Measurements from ENCODE around the gene FBN3. TPM values are rescaled to one million over a fixed set of nuclear protein-coding genes. Genes with fewer than 3 reads are reported as not detected.
"Not testable (repeated sequence)": the region's sequence is repeated elsewhere in the genome, so short reads cannot be mapped to it uniquely, and the experiment has no call there.

The FBN3 gene
- total and polyA plus RNA-seq, 5 donors, result not detected

DNA sequence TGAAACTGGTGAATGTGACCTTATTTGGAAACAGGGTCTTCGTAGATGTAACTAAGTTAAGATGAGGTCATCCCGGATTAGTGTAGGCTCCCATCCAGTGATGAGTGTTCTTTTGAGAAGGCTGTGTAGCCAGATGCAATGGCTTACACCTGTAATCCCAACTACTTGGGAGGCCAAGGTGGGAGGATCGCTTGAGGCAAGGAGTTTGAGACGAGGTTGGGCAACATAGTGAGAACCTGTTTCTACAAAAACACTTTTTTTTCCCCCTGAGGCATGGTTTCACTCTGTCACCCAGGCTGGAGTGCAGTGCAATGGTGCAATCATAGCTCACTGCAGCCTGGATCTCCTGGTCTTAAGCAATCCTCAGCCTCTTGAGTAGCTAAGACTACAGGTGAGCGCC lies 36.4 kb downstream of the FBN3 start:
- Histone ChIP-seq H3K27ac (ENCODE audit: low read length) (no peak overlapping the region), H3K27me3 (ENCODE audit: control insufficient read depth, insufficient read depth) (no peaks in the 10 kb centered on the region), H3K4me1 (ENCODE audit: control insufficient read depth, insufficient read depth, low read length) (no peaks in the 10 kb centered on the region), H3K4me3 (ENCODE audit: low read length) (no peak overlapping the region), H3K9me3 (ENCODE audit: control insufficient read depth, low read length) (no peaks in the 10 kb centered on the region)
- intact Hi-C loops (cut with DNase I), result no loop called here
- DNase-seq (no peak), ATAC-seq (no peak)
- WGBS, result 70% methylated on average over 5 of the region's 5 CpGs

DNA sequence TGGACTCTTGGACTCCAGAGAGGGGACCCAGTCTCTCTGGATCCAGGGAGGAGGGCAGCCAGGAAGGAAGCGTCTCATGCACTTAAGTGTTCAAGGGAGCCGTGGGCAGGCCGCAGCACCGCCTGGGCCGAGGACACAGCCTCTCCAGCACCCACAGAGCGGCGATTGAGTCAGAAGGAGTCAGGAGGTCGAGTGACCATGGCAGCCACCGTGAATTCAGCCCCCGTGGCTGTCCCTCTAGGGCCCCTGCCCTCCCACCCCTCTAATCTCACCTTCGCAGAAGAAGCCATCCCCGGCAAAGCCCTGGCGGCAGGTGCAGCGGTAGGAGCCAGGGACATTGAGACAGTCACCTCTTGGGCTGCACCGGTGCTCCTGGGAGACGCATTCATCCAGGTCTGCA lies 38.0 kb downstream of the FBN3 start:
- 87% methylated on average over 16 of the region's 16 CpGs for WGBS
- Histone ChIP-seq H3K4me3 (ENCODE audit: low read length) (no peak overlapping the region), H3K9me3 (ENCODE audit: control insufficient read depth, low read length) (no peaks in the 10 kb centered on the region), H3K27ac (ENCODE audit: low read length) (no peak overlapping the region), H3K4me1 (ENCODE audit: control insufficient read depth, insufficient read depth, low read length) (no peaks in the 10 kb centered on the region), H3K27me3 (ENCODE audit: control insufficient read depth, insufficient read depth) (no peaks in the 10 kb centered on the region)
- no peak for ATAC-seq
- intact Hi-C loops (cut with DNase I), result no loop called here
- DNase-seq, result no peak

DNA sequence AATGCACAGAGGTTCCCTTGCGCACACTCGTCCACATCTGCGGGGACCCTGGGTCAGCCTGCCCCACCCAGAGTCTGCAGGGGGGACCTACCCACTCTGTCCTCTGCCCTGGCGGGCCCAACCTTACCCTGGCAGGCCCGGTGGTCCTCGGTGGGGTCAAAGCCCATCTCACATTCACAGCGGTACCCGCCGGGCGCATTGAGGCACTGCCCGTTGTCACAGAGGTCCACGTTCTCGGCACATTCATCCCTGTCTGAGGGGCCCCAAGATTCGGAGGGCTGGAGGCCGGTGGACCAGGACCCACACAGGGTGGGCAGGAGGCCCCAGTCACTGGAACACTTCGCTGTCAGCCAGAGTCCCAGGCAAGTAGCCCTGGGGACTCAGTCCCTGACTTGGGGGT lies 38.5 kb downstream of the FBN3 start:
- WGBS, result 94% methylated on average over 16 of the region's 16 CpGs
- no peaks in the 10 kb centered on the region for H3K9me3 ChIP-seq (ENCODE audit: control insufficient read depth, low read length)
- H3K27ac ChIP-seq (ENCODE audit: low read length), result no peak overlapping the region
- H3K4me1 ChIP-seq (ENCODE audit: control insufficient read depth, insufficient read depth, low read length), result no peaks in the 10 kb centered on the region
- DNase-seq (no peak), ATAC-seq (peak in 1 of 2 donors; percentile 27)
- intact Hi-C loops (cut with DNase I), result no loop called here
- no peaks in the 10 kb centered on the region for H3K27me3 ChIP-seq (ENCODE audit: control insufficient read depth, insufficient read depth)
- H3K4me3 ChIP-seq (ENCODE audit: low read length), result no peak overlapping the region

DNA sequence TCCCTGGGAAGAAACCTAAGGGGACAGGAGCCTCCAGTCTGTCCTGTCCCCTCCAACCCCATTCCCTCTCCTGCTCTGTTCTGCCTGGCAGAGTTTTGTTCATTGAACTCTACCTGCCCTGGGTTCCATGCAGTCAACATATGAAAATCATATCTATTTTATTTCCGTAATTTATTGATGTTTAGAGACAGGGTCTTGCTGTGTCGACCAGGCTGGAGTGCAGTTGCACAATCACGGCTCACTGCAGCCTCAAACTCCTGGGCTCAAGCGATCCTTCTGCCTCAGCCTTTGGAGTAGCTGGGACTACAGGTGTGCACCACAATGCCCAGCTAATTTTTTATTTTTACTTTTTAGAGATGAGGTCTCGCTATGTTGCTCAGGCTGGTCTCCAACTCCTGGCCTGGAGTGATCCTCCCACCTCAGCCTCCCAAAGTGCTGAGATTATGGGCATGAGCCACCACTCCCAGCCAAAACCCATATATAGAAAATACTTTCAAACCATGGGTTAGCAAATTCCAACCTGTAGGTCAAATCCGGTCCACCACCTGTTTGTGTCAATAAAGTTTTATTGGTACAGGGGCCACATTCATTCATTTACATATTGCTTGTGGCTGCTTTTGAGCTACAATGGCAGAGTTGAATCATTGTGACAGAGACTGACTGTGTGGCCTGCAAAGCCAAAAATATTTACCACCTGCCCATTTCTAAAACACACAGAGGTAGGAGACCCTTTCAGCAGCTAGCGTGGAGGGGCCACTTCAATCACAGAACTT lies 39.3 kb downstream of the FBN3 start:
- DNase-seq, result no peak
- intact Hi-C loops (cut with DNase I), result no loop called here
- WGBS, result 78% methylated on average over 7 of the region's 7 CpGs

DNA sequence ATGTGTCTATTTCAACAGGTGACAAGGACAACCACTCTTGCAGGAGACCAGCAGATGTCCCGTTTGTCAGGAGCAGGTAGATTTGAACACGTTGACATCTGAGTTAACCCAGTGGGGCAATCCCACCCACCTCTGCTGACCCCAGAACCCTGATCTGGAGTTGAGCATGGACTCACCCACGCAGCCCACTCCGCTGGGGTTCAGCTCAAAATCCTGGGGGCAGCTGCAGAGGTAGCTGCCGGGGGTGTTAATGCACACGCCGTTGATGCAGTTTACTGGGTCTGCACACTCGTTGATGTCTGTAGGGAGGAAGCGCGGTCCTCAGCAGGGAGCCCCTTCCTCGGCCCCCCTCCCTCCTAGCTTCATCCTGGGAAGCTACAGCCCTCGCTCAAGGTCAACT lies 39.9 kb downstream of the FBN3 start:
- DNase-seq (no peak), ATAC-seq (no peak)
- Histone ChIP-seq H3K9me3 (ENCODE audit: control insufficient read depth, low read length) (no peaks in the 10 kb centered on the region), H3K27me3 (ENCODE audit: control insufficient read depth, insufficient read depth) (no peaks in the 10 kb centered on the region), H3K4me3 (ENCODE audit: low read length) (no peak overlapping the region), H3K4me1 (ENCODE audit: control insufficient read depth, insufficient read depth, low read length) (no peaks in the 10 kb centered on the region), H3K27ac (ENCODE audit: low read length) (no peak overlapping the region)
- 72% methylated on average over 12 of the region's 12 CpGs for WGBS
- intact Hi-C loops (cut with DNase I), result no loop called here

More for the DNA sequence above, 39.3 kb downstream of the FBN3 start:
- ATAC-seq, result no peak
- Histone ChIP-seq H3K27me3 (ENCODE audit: control insufficient read depth, insufficient read depth) (no peaks in the 10 kb centered on the region), H3K9me3 (ENCODE audit: control insufficient read depth, low read length) (no peaks in the 10 kb centered on the region), H3K4me3 (ENCODE audit: low read length) (no peak overlapping the region), H3K4me1 (ENCODE audit: control insufficient read depth, insufficient read depth, low read length) (no peaks in the 10 kb centered on the region), H3K27ac (ENCODE audit: low read length) (no peak overlapping the region)

DNA sequence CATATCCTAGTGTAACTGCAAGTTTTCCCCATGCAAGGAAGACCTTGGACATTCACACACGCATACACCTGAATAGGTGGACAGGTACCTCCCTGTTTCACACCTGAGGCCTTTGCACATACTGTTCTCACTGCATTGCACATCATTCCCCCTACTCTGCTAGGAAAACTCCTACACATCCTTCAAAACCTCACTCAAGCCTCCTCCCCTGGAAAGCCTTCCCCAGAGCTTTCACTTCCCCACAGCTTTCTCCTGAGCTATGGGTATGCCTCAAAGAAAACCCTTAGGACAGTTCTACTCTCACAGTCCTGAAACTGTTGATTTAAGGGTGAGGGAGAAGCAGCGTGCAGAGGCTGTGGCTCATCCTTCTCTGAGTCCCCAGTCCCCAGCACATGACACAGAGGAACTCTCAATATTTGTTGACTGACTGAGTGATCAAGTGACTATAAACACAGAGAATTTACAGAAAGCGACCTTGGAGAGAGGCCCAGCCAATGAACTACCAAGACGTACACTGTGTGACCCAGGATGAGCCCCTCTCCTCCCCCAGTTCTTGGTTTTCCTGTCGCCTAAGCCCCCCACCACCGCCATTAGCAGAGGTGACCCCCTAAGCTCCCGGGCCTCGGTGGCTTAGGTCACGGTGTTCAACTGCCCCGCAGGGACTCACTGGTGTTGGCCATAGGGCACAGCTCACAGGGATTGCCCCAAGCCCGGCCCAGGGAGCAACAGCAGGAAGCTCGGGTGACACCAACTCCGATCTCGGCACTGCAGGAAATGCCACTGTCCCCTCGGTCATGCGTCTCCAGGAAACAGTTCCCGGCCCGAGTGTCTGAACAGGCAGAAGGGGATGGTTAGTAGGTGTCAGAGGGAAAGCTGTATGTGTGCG lies 40.6 kb downstream of the FBN3 start:
- H3K4me3 ChIP-seq (ENCODE audit: low read length), result no peak overlapping the region
- H3K27me3 ChIP-seq (ENCODE audit: control insufficient read depth, insufficient read depth), result no peaks in the 10 kb centered on the region
- intact Hi-C loops (cut with DNase I), result no loop called here
- no peak for DNase-seq
- ATAC-seq, result no peak
- no peaks in the 10 kb centered on the region for H3K9me3 ChIP-seq (ENCODE audit: control insufficient read depth, low read length)
- H3K27ac ChIP-seq (ENCODE audit: low read length), result no peak overlapping the region
- 69% methylated on average over 19 of the region's 19 CpGs for WGBS
- H3K4me1 ChIP-seq (ENCODE audit: control insufficient read depth, insufficient read depth, low read length), result no peaks in the 10 kb centered on the region

DNA sequence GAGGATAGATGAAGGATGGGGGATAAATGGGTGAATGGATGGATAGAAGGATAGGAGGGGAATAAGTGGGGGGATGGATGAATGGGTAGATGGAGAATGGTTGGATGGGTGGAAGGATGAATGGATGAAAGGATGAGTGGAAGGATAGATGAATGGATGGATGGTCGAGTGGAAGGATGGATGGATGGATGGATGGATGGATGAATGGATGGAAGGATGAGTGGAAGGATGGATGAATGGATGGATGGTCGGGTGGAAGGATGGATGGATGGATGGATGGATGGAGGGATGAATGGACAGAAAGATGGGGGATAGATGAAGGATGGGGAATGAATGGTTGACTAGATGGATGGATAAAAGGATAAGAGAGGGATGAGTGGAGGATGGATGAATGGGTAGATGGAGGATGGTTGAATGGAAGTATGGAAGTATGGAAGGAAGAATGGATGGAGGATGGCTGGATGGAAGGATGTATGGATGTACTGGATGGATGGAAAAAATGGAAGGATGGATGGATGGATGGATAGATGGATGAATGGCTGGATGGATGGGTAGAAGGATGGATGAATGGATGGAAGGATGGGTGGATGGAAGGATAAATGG lies 42.0 kb downstream of the FBN3 start:
- Histone ChIP-seq H3K4me1 (ENCODE audit: control insufficient read depth, insufficient read depth, low read length) (no peaks in the 10 kb centered on the region), H3K27ac (ENCODE audit: low read length) (no peak overlapping the region), H3K27me3 (ENCODE audit: control insufficient read depth, insufficient read depth) (no peaks in the 10 kb centered on the region), H3K9me3 (ENCODE audit: control insufficient read depth, low read length) (no peaks in the 10 kb centered on the region), H3K4me3 (ENCODE audit: low read length) (no peak overlapping the region)
- 82% methylated on average over 2 of the region's 2 CpGs for WGBS
- ATAC-seq (no peak), DNase-seq (no peak)
- intact Hi-C loops (cut with DNase I), result no loop called here

DNA sequence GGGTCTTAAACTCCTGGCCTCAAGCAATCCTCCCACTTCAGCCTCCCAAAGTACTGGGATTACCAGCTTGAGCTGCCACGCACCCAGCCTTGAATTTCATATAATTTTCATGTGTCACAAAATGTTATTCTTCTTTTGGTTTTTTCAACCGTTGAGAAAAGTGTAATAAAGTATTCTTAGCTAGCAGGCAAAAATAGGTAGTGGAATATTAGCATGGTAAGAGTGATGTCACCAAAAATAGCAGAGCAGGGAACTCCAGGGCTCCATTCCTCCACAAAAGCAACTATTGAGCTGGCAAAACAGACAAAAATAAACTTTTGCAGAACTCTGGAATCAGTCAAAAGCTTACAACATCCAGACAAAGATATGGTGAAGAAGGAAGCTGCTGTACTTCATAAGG lies 43.9 kb downstream of the FBN3 start:
- no peak overlapping the region for H3K4me3 ChIP-seq (ENCODE audit: low read length)
- intact Hi-C loops (cut with DNase I), result no loop called here
- WGBS, result 75% methylated on average over 2 of the region's 2 CpGs
- DNase-seq (no peak), ATAC-seq (no peak)
- H3K4me1 ChIP-seq (ENCODE audit: control insufficient read depth, insufficient read depth, low read length), result no peaks in the 10 kb centered on the region
- no peak overlapping the region for H3K27ac ChIP-seq (ENCODE audit: low read length)
- no peaks in the 10 kb centered on the region for H3K27me3 ChIP-seq (ENCODE audit: control insufficient read depth, insufficient read depth)
- no peaks in the 10 kb centered on the region for H3K9me3 ChIP-seq (ENCODE audit: control insufficient read depth, low read length)

DNA sequence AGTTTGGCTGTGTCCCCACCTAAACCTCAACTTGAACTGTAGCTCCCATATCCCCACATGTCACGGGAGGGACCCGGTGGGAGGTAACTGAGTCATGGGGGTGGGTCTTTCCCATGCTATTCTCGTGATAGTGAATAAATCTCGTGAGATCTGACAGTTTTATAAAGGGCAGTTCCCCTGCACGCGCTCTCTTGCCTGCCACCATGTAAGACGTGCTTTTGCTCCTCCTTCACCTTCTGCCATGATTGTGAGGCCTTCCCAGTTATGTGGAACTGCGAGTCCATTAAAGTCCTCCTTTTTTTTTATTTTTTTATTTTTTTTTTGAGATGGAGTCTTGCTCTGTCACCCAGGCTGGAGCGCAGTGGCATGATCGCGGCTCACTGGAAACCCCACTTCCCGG lies 47.5 kb downstream of the FBN3 start:
- 84% methylated on average over 12 of the region's 12 CpGs for WGBS
- H3K4me1 ChIP-seq (ENCODE audit: control insufficient read depth, insufficient read depth, low read length); H3K27me3 ChIP-seq (ENCODE audit: control insufficient read depth, insufficient read depth); H3K9me3 ChIP-seq (ENCODE audit: control insufficient read depth, low read length); H3K27ac ChIP-seq (ENCODE audit: low read length); H3K4me3 ChIP-seq (ENCODE audit: low read length); intact Hi-C loops (cut with DNase I); DNase-seq; ATAC-seq: not testable (repeated sequence)

DNA sequence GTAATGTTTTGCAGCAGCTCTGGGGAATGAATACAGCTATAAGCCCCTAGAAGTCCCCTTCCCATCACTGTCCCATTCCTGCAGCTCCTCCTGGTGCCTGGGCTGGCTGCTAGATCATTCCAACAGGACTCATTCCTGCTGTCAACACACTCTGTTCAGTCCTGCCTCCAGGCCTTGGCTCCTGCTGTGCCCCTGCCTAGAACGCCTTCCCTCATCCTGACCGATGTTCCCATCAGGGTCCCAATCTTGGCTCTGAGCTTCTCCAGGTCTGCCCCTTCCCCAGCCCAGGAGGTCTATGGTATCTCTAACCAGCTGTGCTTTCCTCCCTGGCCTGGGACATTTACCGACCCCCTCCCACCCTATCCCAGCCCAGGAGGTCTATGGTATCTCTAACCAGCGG lies 48.1 kb downstream of the FBN3 start:
- intact Hi-C loops (cut with DNase I), result no loop called here
- Histone ChIP-seq H3K27me3 (ENCODE audit: control insufficient read depth, insufficient read depth) (no peaks in the 10 kb centered on the region), H3K4me1 (ENCODE audit: control insufficient read depth, insufficient read depth, low read length) (no peaks in the 10 kb centered on the region), H3K4me3 (ENCODE audit: low read length) (no peak overlapping the region), H3K9me3 (ENCODE audit: control insufficient read depth, low read length) (peaks cover 2% of the 10 kb centered on the region), H3K27ac (ENCODE audit: low read length) (no peak overlapping the region)
- 84% methylated on average over 4 of the region's 4 CpGs for WGBS
- ATAC-seq (no peak), DNase-seq (no peak)
